ENCODE data around the gene ENTPD7.

ENTPD7 gene

GRCh38 chr10:99667108-99667751, 7.9 kb downstream of the ENTPD7 start:
- Mint-ChIP-seq H3K4me3 (no peak overlapping the region), H3K9me3 (no peaks in the 10 kb centered on the region), H3K4me1 (peaks cover 2% of the 10 kb centered on the region), H3K27me3 (no peaks in the 10 kb centered on the region), H3K27ac (no peak overlapping the region), H3K36me3 (peaks cover 4% of the 10 kb centered on the region)

GRCh38 chr10:99671386-99671785, 12.1 kb downstream of the ENTPD7 start:
- H3K27me3 Mint-ChIP-seq: no peaks in the 10 kb centered on the region
- no peaks in the 10 kb centered on the region for H3K9me3 Mint-ChIP-seq
- H3K4me1 Mint-ChIP-seq: no peaks in the 10 kb centered on the region
- H3K36me3 Mint-ChIP-seq: peaks cover 6% of the 10 kb centered on the region
- no peak overlapping the region for H3K27ac Mint-ChIP-seq
- no peak overlapping the region for H3K4me3 Mint-ChIP-seq

GRCh38 chr10:99672884-99673283, 13.6 kb downstream of the ENTPD7 start:
- no peaks in the 10 kb centered on the region for H3K9me3 Mint-ChIP-seq
- no peak overlapping the region for H3K4me3 Mint-ChIP-seq
- peaks cover 7% of the 10 kb centered on the region for H3K36me3 Mint-ChIP-seq
- H3K27me3 Mint-ChIP-seq: no peaks in the 10 kb centered on the region
- H3K4me1 Mint-ChIP-seq: no peaks in the 10 kb centered on the region
- no peak overlapping the region for H3K27ac Mint-ChIP-seq

- no peaks in the 10 kb centered on the region for H3K4me1 Mint-ChIP-seq
- H3K4me3 Mint-ChIP-seq: no peak overlapping the region
- H3K9me3 Mint-ChIP-seq: no peaks in the 10 kb centered on the region
- no peak overlapping the region for H3K27ac Mint-ChIP-seq
- H3K27me3 Mint-ChIP-seq: no peaks in the 10 kb centered on the region
- H3K36me3 Mint-ChIP-seq: peaks cover 7% of the 10 kb centered on the region
These were observed 14.2 kb downstream of the ENTPD7 start for GRCh38 chr10:99673492-99673891.

- peaks cover 7% of the 10 kb centered on the region for H3K36me3 Mint-ChIP-seq
- no peak overlapping the region for H3K27ac Mint-ChIP-seq
- H3K4me1 Mint-ChIP-seq: no peaks in the 10 kb centered on the region
- H3K27me3 Mint-ChIP-seq: no peaks in the 10 kb centered on the region
- no peak overlapping the region for H3K4me3 Mint-ChIP-seq
- no peaks in the 10 kb centered on the region for H3K9me3 Mint-ChIP-seq
These were observed 15.5 kb downstream of the ENTPD7 start for GRCh38 chr10:99674762-99675161.

GRCh38 chr10:99676426-99676825, 17.1 kb downstream of the ENTPD7 start:
- Mint-ChIP-seq H3K4me3 (no peak overlapping the region), H3K9me3 (no peaks in the 10 kb centered on the region), H3K36me3 (peaks cover 10% of the 10 kb centered on the region), H3K27ac (no peak overlapping the region), H3K27me3 (no peaks in the 10 kb centered on the region), H3K4me1 (no peaks in the 10 kb centered on the region)

GRCh38 chr10:99676895-99677294, 17.6 kb downstream of the ENTPD7 start:
- H3K4me3 Mint-ChIP-seq: no peak overlapping the region
- no peaks in the 10 kb centered on the region for H3K9me3 Mint-ChIP-seq
- H3K36me3 Mint-ChIP-seq: peaks cover 10% of the 10 kb centered on the region
- no peak overlapping the region for H3K27ac Mint-ChIP-seq
- H3K4me1 Mint-ChIP-seq: no peaks in the 10 kb centered on the region
- H3K27me3 Mint-ChIP-seq: no peaks in the 10 kb centered on the region

- no peaks in the 10 kb centered on the region for H3K27me3 Mint-ChIP-seq
- no peak overlapping the region for H3K27ac Mint-ChIP-seq
- no peaks in the 10 kb centered on the region for H3K9me3 Mint-ChIP-seq
- no peak overlapping the region for H3K4me3 Mint-ChIP-seq
- peaks cover 10% of the 10 kb centered on the region for H3K36me3 Mint-ChIP-seq
- H3K4me1 Mint-ChIP-seq: no peaks in the 10 kb centered on the region
These were observed 19.6 kb downstream of the ENTPD7 start for GRCh38 chr10:99678921-99679320.

- H3K27ac Mint-ChIP-seq: no peak overlapping the region
- H3K36me3 Mint-ChIP-seq: peaks cover 6% of the 10 kb centered on the region
- no peak overlapping the region for H3K4me3 Mint-ChIP-seq
- no peaks in the 10 kb centered on the region for H3K27me3 Mint-ChIP-seq
- H3K4me1 Mint-ChIP-seq: no peaks in the 10 kb centered on the region
- no peaks in the 10 kb centered on the region for H3K9me3 Mint-ChIP-seq
These were observed 22.2 kb downstream of the ENTPD7 start for GRCh38 chr10:99681553-99681952.

- no peak overlapping the region for H3K27ac Mint-ChIP-seq
- H3K9me3 Mint-ChIP-seq: no peaks in the 10 kb centered on the region
- peaks cover 5% of the 10 kb centered on the region for H3K36me3 Mint-ChIP-seq
- H3K4me1 Mint-ChIP-seq: no peaks in the 10 kb centered on the region
- H3K4me3 Mint-ChIP-seq: no peak overlapping the region
- H3K27me3 Mint-ChIP-seq: no peaks in the 10 kb centered on the region
These were observed 22.7 kb downstream of the ENTPD7 start for GRCh38 chr10:99682032-99682431.

- no peaks in the 10 kb centered on the region for H3K4me1 Mint-ChIP-seq
- no peaks in the 10 kb centered on the region for H3K27me3 Mint-ChIP-seq
- no peak overlapping the region for H3K4me3 Mint-ChIP-seq
- H3K27ac Mint-ChIP-seq: no peak overlapping the region
- H3K9me3 Mint-ChIP-seq: no peaks in the 10 kb centered on the region
- H3K36me3 Mint-ChIP-seq: peaks cover 5% of the 10 kb centered on the region
These were observed 23.4 kb downstream of the ENTPD7 start for GRCh38 chr10:99682752-99683151.

GRCh38 chr10:99685597-99685967, 26.3 kb downstream of the ENTPD7 start:
- peaks cover 2% of the 10 kb centered on the region for H3K36me3 Mint-ChIP-seq
- H3K27ac Mint-ChIP-seq: no peak overlapping the region
- no peak overlapping the region for H3K4me3 Mint-ChIP-seq
- H3K27me3 Mint-ChIP-seq: no peaks in the 10 kb centered on the region
- no peaks in the 10 kb centered on the region for H3K9me3 Mint-ChIP-seq
- H3K4me1 Mint-ChIP-seq: no peaks in the 10 kb centered on the region

GRCh38 chr10:99689461-99689860, 30.2 kb downstream of the ENTPD7 start:
- H3K27me3 Mint-ChIP-seq: no peaks in the 10 kb centered on the region
- no peak overlapping the region for H3K27ac Mint-ChIP-seq
- H3K9me3 Mint-ChIP-seq: no peaks in the 10 kb centered on the region
- no peak overlapping the region for H3K4me3 Mint-ChIP-seq
- peaks cover 10% of the 10 kb centered on the region for H3K36me3 Mint-ChIP-seq
- no peaks in the 10 kb centered on the region for H3K4me1 Mint-ChIP-seq

- H3K36me3 Mint-ChIP-seq: peaks cover 8% of the 10 kb centered on the region
- no peaks in the 10 kb centered on the region for H3K4me1 Mint-ChIP-seq
These were observed 34.7 kb downstream of the ENTPD7 start for GRCh38 chr10:99693933-99694583.

GRCh38 chr10:99695761-99696160, 36.5 kb downstream of the ENTPD7 start:
- Mint-ChIP-seq H3K4me1 (no peaks in the 10 kb centered on the region), H3K27ac (no peak overlapping the region), H3K27me3 (no peaks in the 10 kb centered on the region), H3K9me3 (no peaks in the 10 kb centered on the region), H3K4me3 (no peak overlapping the region), H3K36me3 (peaks cover 8% of the 10 kb centered on the region)

More at GRCh38 chr10:99693933-99694583, 34.7 kb downstream of the ENTPD7 start:
- H3K4me3 Mint-ChIP-seq: no peak overlapping the region
- no peak overlapping the region for H3K27ac Mint-ChIP-seq
- no peaks in the 10 kb centered on the region for H3K27me3 Mint-ChIP-seq
- H3K9me3 Mint-ChIP-seq: no peaks in the 10 kb centered on the region

GRCh38 chr10:99698504-99699080, 39.3 kb downstream of the ENTPD7 start:
- Mint-ChIP-seq H3K36me3 (peaks cover 4% of the 10 kb centered on the region), H3K4me3 (no peak overlapping the region), H3K4me1 (no peaks in the 10 kb centered on the region), H3K9me3 (no peaks in the 10 kb centered on the region), H3K27ac (no peak overlapping the region), H3K27me3 (no peaks in the 10 kb centered on the region)
